T1000 (cell line): ENCODE data around the gene TMEM150C.
"Not testable (repeated sequence)": the region's sequence is repeated elsewhere in the genome, so short reads cannot be mapped to it uniquely, and the experiment has no call there.

Experiments
- DNase-seq: peaks from one replicate; lab custom pipeline; 2025; ENCODE audit warnings: mixed read lengths; lab: John Stamatoyannopoulos, UW

The TMEM150C gene

DNA sequence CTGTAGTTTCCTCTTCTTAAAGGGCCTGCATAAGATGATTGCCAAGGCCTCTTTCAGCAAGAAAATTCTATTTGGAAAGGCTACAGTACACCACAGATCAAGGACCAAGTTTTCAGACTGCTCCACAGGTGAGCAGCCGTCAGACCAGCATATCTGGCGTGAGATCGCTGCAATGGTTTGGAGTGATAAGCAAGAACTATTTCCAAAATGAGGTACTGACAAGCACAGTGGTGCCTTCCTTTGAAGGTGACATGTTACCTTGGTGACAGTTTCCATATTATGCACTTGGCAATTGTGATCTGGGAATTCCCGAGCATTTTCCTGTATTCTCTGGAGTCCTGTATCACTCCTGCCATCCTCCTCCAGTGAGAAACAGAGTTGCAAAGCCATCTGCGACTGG, 7.3 kb upstream of the TMEM150C start:
- no peak for DNase-seq

DNA sequence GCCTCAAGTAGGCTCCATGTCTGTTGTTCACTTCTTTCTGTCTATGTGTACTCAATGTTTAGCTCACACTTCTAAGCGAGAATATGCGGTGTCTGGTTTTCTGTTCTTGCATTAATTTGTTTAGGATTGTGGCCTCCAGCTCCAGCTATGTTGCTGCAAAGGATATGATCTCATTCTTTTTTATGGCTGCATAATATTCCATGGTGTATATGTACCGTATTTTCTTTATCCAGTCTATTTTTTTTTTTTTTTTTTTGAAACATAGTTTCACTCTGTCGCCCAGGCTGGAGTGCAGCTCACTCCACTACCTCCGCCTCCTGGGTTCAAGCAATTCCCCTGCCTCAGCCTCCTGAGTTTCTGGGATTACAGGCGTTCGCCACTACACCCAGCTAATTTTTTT, 5.7 kb upstream of the TMEM150C start:
- DNase-seq = no peak

DNA sequence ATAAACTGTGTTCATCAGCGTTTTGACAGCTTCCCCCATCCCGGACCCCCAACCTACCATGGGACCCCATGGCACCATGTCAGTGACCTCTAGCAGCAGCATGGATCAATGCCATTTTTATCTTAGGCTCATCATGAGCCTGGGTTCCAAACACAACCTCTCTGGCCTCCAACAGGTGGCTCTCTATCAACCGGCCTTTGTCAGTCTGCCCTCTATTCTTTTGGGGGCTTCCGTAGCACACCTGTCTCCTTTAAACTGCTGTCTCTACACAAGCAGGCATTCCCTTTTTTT, 721 bp upstream of the TMEM150C start:
- no peak for DNase-seq

DNA sequence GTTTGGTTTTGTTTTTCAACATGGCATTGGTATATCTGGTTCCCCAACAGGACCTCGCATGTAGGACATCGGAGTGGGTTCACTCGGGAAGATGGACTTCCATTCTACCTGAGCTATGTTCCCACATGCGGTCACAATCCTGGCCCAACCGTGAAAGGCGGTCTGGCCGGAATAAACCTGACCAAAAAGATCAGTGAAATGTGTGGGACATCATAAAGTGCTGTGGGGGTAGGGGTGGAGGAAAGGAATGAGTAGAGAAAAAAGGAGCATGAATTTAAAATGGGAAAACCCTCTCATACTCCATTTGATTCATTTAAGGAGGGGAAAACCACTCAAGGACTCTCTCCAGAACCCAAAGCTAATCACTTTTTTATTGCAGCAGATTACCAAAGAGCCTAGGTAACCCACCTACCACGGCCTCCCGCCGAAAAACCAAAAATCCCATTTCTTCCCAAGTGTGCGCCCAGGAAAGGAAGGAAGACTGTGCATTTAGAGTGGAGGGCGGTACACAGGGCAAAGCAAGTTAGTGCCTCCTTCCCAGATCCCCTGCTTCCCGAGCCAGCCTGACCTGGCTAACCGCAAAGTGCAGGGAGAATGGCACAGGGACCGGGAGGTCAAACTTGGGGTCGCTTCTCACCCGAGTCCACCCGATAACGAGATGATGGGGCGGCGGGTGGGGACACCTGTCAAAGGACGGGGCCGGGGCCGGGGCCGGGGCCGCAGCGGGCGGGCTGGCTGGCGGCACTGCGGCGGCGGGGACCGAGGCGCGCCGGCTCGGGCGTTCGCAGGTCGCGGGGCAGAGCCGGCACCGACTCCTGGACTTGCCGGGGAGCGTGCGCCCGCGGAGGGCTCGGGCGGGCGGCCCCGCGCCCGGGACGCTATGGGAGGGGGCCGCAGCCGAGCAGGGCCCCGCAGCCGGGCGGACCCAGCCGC, 669 bp downstream of the TMEM150C start:
- no peak for DNase-seq

DNA sequence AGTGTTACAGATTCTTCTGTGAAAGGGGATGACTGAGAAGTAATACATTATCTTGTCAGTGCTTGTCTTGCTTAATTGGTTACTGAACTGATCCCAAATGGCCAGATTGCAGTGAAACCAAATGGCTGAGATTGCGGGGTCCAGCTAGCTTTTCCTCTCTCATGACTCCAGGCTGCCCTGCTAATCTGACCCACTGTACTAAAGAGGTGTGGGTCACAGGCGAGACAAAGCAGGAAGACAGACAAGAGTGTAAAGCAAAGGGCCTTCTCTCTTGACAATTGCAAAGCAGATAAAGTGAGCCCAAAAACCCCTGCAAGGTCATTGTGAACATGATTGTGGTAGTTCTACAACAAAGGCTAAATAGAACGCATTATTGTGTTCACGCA, 2.1 kb downstream of the TMEM150C start:
- no peak for DNase-seq

DNA sequence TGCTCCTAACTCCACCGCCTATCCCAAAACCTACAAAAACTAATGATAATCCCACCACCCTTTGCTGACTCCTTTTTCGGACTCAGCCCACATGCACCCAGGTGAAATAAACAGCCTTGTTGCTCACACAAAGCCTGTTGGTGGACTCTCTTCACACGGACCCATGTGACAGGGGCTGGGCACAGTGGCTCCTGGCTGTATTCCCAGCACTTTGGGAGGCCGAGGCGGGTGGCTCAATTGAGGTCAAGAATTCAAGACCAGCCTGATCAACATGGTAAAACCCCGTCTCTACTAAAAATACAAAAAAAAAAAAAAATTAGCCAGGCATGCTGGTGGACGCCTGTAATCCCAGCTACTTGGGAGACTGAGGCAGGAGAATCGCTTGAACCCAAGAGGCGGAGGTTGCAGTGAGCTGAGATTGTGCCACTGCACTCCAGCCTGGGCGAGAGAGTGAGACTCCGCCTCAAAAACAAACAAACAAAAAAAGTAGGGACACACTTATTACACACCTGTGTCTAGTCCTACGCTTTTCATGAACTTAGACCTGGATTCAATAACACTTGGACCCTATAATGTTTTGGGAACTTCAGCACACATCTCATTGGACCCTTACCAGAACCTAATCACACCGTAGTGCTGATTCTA, 2.6 kb downstream of the TMEM150C start:
- not testable (repeated sequence) for DNase-seq

DNA sequence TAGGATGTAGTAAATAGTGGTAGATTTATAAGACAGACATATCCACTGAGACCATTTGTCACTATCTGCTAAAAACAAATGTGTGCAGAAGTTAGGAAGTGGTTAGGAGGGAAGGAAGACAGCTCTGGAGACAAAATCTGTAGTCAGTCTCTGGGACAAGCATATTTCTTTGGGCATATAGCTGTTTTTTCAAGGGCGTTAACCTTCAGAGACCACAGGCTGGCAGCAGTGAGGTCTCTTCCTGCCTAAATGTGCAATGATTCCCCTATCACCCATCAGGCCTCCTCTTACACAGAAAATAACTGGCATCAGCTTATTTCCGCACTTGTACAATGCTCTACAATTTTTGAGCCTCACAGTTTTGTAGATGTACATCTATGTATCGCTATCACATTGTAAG, 6.5 kb downstream of the TMEM150C start:
- DNase-seq = no peak

DNA sequence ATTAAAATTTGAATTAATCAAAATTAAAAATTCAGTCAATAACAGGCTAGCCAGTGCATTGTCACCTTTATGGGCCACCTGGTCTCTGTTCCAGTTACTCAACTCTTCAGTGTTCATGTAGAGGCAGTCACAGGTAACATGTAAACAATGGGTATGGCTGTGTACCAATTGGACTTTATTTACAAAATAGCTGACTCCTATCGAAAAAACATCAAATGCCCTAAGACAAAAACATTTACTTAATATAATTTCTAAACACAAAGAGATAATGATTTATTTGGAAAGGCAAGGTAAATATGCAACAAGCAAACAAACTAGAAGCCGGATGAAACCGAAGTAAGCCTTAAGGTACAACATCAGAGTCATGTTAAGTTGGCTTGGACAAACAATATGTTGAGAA, 8.8 kb downstream of the TMEM150C start:
- no peak for DNase-seq

DNA sequence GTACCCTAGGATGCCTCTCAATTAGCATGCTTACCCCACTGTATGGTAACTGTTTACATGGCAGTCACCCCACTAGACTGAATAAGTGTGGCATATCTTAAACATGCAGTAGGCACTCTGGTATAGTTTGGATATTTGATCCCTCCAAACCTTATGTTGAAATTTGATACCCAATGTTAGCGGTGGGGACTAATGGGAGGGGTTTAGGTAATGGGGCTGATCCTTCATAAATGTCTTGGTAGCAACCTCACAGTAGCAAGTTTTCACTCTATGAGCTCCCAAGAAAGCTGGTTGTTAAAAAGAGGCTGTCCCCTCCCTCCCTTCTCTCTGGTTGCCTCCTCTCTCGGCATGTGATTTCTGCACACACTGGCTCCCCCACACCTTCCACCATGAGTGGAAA, 10.1 kb downstream of the TMEM150C start:
- DNase-seq = no peak

DNA sequence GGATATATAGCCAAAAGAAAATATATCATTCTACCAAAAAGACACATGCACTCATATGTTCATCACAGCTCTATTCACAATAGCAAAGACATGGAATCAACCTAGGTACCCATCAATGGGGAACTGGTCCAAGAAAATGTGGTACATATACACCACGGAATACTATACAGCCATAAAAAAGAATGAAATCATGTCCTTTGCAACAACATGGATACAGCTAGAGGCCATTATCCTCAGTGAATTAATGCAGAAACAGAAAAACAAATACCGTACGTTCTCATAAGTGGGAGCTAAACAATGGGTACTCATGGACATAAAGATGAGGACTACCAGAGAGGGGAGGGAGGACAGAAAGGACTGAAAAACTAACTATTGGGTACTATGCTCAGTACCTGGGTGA, 13.9 kb downstream of the TMEM150C start:
- not testable (repeated sequence) for DNase-seq

DNA sequence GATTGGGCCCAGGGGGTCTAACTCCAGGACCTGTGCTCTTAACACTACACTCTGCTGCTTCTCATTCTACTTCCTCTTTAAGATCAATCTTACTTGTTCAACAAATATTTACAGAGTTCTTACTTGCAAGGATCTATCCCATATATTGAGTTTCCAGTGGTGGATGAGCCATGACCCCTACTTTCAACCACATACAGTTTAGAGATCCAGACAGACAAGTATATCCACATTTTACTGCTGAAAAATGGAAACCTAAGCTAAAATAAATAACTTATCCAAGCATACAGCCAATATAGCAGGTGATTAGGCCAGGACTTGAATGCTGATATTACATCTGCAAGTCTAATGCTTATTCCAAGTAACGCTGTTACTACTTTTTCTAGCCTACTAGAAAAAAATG, 18.7 kb downstream of the TMEM150C start:
- no peak for DNase-seq

DNA sequence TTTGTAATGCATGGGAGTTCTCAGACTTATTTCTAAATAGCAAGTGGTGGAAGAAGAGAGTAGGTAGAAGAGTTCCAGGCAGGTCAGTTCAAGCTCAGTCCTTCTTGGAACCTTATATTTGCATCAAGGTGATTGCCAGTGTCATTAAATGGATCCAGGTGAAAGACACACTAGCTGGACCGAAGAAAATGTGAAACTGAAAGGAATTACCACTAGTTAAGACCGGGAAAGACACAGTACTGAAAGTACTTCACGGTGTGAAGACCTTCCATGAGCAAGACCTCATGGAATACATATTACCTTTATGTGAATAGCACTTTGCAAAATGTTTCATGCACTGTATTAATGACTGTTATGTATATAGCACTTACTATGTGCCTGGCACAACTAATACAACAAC, 19.1 kb downstream of the TMEM150C start:
- no peak for DNase-seq

DNA sequence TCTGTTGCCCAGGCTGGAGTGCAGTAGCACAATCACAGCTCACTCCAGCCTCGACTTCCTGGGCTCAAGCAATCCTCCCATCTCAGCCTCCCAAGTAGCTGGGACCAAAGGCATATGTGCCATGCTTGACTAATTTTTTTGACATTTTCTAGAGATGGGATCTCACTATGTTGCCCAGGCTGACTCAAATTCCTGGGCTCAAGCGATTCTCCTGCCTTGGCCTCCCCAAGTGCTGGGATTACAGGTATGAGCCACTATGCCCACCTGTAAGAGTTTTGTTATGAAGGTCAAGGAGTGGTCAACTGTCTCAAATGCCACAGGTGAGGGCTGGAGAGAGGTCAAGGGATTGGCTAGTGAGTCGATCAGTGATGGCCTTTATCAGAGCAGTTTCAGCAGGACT, 32.5 kb downstream of the TMEM150C start:
- no peak for DNase-seq

DNA sequence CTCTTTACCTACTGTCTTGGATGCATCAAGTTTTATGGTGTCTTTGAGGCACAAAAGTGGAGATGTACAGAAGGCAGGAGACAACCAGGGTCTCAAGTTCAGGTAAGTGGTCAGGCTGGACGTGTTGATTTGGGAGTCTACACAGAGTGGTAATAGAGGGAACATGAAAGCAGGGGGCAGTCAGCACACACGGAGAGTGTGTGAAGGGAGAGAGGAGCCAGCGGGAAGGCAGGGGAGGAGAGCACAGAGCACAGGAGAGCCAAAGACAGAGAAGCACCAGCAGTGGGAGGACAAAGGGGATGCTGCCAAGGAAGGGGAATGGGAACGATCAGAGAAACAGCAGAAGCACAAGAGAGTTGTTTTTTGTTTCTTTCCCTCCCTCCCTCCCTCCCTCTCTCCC, 32.9 kb downstream of the TMEM150C start:
- DNase-seq = no peak

DNA sequence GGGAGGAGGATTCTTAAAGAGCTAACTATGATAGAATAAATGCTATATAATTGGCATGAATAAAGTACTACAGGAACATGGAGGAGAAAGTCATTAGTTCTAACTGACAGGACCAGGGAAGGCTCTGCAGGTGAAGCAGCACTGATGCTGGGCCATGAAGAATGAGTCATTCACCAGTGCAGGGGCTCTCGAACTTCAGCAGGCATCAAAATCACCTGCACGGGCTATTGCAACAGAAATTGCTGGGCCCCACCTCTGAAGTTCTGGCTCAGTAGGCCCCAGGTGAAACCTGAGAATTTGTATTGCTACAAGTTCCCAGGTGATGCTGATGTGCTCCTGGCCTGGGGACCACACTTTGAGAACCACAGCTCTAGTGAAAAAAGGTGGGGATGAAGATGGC, 33.7 kb downstream of the TMEM150C start:
- DNase-seq = no peak

DNA sequence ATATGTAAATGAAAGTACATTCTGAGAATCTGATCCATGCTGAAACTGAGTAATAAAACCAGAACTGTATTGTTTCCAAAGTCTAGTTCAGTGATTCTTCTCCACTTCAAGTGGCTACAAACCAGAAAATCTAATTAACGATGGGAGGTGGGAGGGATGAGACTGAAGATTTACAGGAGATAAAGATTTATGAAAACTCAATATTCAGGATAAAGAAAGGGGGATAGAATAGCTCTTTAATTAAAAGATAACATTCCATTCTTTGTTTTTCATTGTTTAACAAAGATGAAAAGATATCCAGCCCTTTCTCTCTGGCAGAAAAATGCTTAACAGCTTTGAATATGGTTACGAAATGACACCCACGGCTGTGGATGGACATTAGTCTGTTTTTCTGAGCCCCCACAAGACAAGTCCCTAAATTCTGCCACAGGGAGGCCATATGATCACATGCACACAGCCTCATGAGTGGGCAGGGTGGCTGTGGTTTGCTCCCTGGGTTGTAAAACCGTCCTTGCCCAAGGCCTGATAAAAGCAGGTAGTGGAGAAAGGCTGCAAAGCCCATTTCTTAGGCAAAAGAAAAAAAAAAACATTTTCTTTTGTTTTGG, 36.4 kb downstream of the TMEM150C start:
- DNase-seq = no peak

DNA sequence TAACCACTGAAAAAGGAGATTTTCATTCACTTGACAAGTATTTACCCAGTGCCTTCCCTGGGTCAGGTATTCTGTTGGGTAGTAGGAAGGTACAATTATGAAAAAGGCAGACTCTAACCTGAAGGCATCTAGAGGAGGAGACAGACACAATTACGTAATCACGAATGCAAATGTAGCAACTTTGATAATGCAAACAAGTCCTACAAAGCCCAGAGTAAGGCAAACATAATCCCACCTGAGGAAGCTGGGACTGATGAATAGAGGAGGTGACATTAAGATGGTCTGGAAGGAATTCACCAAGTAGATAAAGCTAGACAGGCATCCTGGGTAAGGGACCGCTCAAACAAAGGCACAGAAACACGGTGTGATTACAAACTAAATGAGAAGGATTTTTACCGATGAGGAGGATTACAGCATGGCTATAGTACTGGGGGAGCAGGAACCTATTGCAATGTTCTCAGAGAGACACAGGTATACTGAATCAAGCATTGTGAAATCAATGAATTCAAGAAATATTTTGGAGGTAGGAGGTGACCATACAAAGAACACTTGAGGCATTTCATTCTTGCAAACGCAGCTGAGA, 37.1 kb downstream of the TMEM150C start:
- no peak for DNase-seq

DNA sequence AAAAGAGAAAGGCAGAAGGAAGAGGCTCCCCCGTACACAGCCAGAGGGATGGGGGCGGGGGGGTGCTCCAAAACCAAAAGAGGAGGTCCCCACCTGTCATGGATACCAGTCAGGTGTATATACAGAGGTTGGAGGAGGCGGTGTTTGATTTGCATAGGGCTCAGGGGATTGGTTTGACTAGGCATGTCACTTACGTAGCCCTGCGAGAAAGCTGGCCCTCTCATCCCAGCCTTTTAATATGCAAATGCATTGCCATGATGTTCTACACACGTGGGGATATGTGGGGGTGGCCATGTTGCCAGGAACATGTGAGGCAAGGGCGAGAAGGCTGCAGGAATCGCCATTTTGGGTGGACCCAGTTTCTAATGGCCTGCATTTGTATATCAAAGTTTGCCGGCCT, 38.6 kb downstream of the TMEM150C start:
- no peak for DNase-seq

DNA sequence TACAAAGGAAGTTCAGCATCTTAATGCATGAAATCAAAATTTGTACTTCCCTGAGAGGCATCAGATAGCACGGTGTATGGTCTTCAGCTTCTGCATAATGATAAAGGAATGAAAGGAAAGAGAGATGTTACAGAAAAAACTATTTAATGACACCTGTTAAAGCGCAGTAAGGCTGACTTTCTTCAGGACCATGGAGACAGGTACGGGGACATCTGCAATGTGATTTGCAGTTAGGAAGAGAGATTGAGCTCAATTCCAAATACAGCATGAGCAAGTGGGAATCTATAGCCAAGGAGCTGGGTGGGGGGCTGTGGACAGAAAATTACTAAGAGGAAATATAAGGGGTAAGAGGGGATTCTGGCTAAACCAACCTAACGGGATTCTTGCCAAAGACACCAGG, 39.3 kb downstream of the TMEM150C start:
- no peak for DNase-seq

DNA sequence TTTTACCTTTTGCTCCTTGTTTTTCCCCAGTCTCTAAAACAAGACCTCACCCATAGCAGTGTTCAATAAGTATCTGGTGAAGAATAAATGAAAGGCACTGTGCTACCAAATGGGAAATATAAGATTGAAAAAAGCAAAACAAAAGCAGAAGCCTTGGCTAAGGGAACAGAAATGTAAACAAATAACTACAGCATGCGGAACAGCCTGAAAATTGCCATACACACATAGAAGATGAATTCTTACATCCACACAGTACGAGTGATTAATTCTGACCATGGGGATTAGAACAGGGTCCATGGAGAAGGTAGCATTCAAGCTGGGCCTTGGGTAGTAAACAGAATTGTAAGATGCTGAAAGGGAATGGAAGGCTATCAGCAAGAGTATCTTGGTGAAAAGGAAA, 40.5 kb downstream of the TMEM150C start:
- no peak for DNase-seq

DNA sequence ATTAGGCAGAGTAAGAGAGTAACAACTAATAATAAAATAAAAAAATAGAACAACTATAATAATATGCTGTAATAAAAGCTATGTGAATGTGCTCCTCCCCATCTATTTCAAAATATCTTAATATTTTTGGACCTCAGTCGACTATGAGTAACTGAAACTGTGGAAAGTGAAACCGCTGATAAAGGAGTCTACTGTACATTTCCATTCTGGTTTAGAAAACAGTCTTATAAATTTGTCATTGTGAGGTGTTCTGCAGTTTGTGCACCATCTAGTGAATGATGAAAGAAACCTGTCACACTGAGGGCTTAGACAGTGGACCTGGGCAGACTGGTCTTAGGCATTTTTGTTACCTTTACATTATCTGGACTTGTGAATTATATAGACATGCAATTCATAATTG, 42.0 kb downstream of the TMEM150C start:
- DNase-seq = no peak

DNA sequence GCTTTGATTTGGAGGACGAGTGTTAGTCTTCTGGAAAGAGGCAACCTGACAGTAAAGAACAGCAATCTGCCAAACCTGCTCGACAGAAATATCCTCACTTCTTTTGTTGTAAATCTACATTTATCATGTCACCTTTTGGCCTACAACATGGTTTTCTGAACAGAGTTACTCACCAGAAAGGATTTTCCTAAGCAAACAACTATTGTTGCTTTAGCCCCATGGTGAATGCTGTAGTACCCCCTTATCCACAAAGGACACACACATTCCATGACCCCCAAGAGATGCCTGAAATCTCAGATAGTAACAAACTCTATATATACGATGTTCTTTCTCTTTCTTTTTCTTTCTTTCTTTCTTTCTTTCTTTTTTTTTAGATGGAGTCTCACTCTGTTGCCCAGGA, 42.7 kb downstream of the TMEM150C start:
- DNase-seq = no peak

DNA sequence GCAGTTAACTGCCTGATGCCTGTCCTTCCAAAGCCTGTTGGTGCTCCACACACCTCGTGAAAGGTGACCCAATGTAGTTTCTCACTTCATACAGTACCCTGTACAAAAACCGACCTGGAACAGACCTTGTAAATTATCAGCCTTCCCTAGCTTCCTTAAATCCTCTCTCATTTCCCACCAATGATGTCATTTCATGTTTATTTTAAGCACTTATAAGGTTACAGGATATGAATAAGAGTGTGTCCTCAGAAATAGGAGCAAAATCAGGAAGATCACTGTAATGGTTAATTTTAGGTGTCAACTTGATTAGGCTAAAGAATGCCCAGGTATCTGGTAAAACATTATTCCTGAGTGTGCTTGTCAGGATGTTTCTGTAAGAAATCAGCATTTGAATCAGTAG, 44.7 kb downstream of the TMEM150C start:
- no peak for DNase-seq
